ENCODE data around the gene VWA1.

Gene VWA1

DNA sequence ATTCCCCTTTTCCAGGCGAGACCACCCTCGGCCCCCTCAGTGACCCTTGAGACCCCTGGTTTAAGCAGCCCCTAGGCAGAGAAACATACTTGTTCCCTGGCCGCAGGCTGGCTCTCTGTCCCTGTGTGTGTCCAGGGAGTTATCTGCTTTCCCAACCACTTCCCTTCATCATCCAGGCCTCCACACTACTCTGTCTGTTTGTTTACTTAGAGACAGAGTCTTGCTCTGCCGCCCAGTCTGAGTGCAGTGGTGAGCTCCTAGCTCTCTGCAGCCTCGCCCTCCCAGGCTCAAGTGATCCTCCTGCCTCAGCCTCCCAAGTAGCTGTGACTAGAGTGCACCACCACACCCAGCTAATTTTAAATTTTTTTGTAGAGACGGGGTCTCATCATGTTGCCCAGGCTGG is 5.8 kb upstream of the VWA1 start (continued):
- TF ChIP-seq ZNF280C (tag by site-specific recombination; IDR thresholded peaks at IDR 0.05) (no peak), EGR2 (tag by site-specific recombination; IDR thresholded peaks at IDR 0.05; ENCODE audit: low read depth) (no peak), GLI4 (tag by site-specific recombination; IDR thresholded peaks at IDR 0.05) (no peak), BCL11A (tag by site-specific recombination; IDR thresholded peaks at IDR 0.05; ENCODE audit: low read depth) (no peak), ZNF664 (tag by site-specific recombination; IDR thresholded peaks at IDR 0.05) (no peak), ZNF335 (tag by site-specific recombination; conservative IDR thresholded peaks at IDR 0.05) (no peak), ZNF473 (tag by site-specific recombination; IDR thresholded peaks at IDR 0.05) (no peak), ZNF266 (tag by site-specific recombination; IDR thresholded peaks at IDR 0.05; ENCODE audit: low read depth) (no peak)
- TF ChIP-seq, protein P1, sequence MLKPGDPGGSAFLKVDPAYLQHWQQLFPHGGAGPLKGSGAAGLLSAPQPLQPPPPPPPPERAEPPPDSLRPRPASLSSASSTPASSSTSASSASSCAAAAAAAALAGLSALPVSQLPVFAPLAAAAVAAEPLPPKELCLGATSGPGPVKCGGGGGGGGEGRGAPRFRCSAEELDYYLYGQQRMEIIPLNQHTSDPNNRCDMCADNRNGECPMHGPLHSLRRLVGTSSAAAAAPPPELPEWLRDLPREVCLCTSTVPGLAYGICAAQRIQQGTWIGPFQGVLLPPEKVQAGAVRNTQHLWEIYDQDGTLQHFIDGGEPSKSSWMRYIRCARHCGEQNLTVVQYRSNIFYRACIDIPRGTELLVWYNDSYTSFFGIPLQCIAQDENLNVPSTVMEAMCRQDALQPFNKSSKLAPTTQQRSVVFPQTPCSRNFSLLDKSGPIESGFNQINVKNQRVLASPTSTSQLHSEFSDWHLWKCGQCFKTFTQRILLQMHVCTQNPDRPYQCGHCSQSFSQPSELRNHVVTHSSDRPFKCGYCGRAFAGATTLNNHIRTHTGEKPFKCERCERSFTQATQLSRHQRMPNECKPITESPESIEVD (tag by site-specific recombination; IDR thresholded peaks at IDR 0.05), result no peak

GRCh38 chr1:1430114-1430982 is 5.1 kb upstream of the VWA1 start:
- no peaks in the 10 kb centered on the region for H3K4me1 ChIP-seq (ENCODE audit: control insufficient read depth, insufficient read depth, low read length)
- no peaks in the 10 kb centered on the region for H3K9me3 ChIP-seq (ENCODE audit: control insufficient read depth, insufficient read depth, low read depth, low read length)
- no peak overlapping the region for H3K27ac ChIP-seq (ENCODE audit: extremely low read depth, low read depth, low read length)
- no peak overlapping the region for H3K4me3 ChIP-seq (ENCODE audit: low read depth, low read length)
- CTCF ChIA-PET, result interaction anchor here (1.8 kb wide), 1 partner anchor 11 kb away, joined by 5 read pairs; no protein-coding TSS in a partner anchor
- POLR2A ChIA-PET, result no interaction called here
- H3K36me3 ChIP-seq (ENCODE audit: control insufficient read depth in 2 of 2, insufficient read depth in 1 of 2, low read length in 2 of 2), result no peaks in the 10 kb centered on the region
- TF ChIP-seq ZNF548 (tag by site-specific recombination; IDR thresholded peaks at IDR 0.05) (no peak), ZNF449 (tag by site-specific recombination; IDR thresholded peaks at IDR 0.05) (no peak), ZNF341 (tag by site-specific recombination; IDR thresholded peaks at IDR 0.05; ENCODE audit: low read depth) (peak; percentile 44; the same call in 1 of the 2 replicates), ZNF76 (tag by site-specific recombination; IDR thresholded peaks at IDR 0.05; ENCODE audit: borderline replicate concordance, low read depth) (no peak), ZSCAN16 (tag by site-specific recombination; IDR thresholded peaks at IDR 0.05) (no peak), ZNF510 (tag by site-specific recombination; IDR thresholded peaks at IDR 0.05; ENCODE audit: insufficient replicate concordance) (no peak), ZIC2 (tag by site-specific recombination; IDR thresholded peaks at IDR 0.05) (peak; percentile 63), ZNF529 (tag by site-specific recombination; IDR thresholded peaks at IDR 0.05; ENCODE audit: insufficient replicate concordance) (no peak), GLIS1 (tag by site-specific recombination; IDR thresholded peaks at IDR 0.05) (peak; percentile 18), CTCF (tag by site-specific recombination; IDR thresholded peaks at IDR 0.05) (no peak), ZFHX2 (tag by site-specific recombination; conservative IDR thresholded peaks at IDR 0.05) (peak; percentile 54), SETDB1 (IDR thresholded peaks at IDR 0.05; ENCODE audit: insufficient read length, low read length) (peak; percentile 22), EGR2 (tag by site-specific recombination; IDR thresholded peaks at IDR 0.05; ENCODE audit: low read depth) (peak; percentile 40; the same call in 1 of the 2 replicates), YY2 (tag by site-specific recombination; IDR thresholded peaks at IDR 0.05) (no peak), ZNF555 (tag by site-specific recombination; conservative IDR thresholded peaks at IDR 0.05) (no peak), ZNF843 (tag by site-specific recombination; IDR thresholded peaks at IDR 0.05) (no peak), ZBTB17 (tag by site-specific recombination; IDR thresholded peaks at IDR 0.05) (no peak)
- TF ChIP-seq, protein P2, sequence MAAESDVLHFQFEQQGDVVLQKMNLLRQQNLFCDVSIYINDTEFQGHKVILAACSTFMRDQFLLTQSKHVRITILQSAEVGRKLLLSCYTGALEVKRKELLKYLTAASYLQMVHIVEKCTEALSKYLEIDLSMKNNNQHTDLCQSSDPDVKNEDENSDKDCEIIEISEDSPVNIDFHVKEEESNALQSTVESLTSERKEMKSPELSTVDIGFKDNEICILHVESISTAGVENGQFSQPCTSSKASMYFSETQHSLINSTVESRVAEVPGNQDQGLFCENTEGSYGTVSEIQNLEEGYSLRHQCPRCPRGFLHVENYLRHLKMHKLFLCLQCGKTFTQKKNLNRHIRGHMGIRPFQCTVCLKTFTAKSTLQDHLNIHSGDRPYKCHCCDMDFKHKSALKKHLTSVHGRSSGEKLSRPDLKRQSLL (tag by site-specific recombination; IDR thresholded peaks at IDR 0.05), result 0 out of 2 replicates have a peak, but pooled peaks have one; percentile 18
